ENCODE results near the gene WDR91. TPM values are rescaled to one million over a fixed set of nuclear protein-coding genes. Genes with fewer than 3 reads are reported as not detected.

WDR91 gene
- total and polyA plus RNA-seq, 2 donors (not counting 1 experiment from before 2014, with no cell fraction given), result 6.0 to 27.4 TPM

DNA sequence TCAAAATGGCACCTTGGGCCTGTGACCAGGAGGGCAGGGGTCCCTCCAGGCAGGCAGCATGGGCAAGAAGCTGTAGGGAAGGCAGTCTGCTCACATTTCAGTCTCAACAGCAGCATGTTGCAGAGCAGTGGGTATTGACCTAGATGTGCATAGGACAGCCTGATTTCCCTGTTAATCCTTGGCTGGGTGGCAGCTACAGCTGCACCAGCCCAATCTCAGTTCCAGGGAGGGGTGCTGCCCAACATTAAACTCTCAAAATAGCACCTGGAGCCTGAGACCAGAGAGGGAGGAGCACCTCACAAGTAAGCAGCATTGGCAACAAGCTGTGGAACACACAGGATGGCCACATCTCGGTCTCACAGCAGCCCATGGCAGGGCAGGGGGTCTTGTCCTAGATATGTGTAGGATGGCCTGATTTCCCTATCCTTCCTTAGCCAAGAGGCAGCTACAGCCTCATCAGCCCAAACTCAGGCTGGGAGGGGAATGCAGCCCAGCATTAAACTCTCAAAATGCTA, 53.1 kb downstream of the WDR91 start:
- no peaks in the 10 kb centered on the region for H3K27me3 ChIP-seq (ENCODE audit: control insufficient read depth, insufficient read depth, low read length)
- no peak overlapping the region for H3K4me3 ChIP-seq (replicated peaks in 1 of 4; ENCODE audit: control extremely low read depth in 1 of 4, insufficient read depth in 1 of 4, low read depth in 3 of 4, low read length in 4 of 4)
- TF ChIP-seq EZH2 (IDR thresholded peaks at IDR 0.05; ENCODE audit: low read length, missing control alignments), result no peak
- TF ChIP-seq, protein P1, sequence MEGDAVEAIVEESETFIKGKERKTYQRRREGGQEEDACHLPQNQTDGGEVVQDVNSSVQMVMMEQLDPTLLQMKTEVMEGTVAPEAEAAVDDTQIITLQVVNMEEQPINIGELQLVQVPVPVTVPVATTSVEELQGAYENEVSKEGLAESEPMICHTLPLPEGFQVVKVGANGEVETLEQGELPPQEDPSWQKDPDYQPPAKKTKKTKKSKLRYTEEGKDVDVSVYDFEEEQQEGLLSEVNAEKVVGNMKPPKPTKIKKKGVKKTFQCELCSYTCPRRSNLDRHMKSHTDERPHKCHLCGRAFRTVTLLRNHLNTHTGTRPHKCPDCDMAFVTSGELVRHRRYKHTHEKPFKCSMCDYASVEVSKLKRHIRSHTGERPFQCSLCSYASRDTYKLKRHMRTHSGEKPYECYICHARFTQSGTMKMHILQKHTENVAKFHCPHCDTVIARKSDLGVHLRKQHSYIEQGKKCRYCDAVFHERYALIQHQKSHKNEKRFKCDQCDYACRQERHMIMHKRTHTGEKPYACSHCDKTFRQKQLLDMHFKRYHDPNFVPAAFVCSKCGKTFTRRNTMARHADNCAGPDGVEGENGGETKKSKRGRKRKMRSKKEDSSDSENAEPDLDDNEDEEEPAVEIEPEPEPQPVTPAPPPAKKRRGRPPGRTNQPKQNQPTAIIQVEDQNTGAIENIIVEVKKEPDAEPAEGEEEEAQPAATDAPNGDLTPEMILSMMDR (conservative IDR thresholded peaks at IDR 0.05 in 1 of 2, IDR thresholded peaks at IDR 0.05 in 1 of 2; ENCODE audit: low read depth in 1 of 2, low read length in 2 of 2), result no peak
- H3K27ac ChIP-seq (ENCODE audit: insufficient read depth, low read length), result no peak overlapping the region
- H3K79me2 ChIP-seq (ENCODE audit: control insufficient read depth, insufficient read depth, low read length), result no peaks in the 10 kb centered on the region
- H4K20me1 ChIP-seq (ENCODE audit: control insufficient read depth, extremely low read depth, insufficient read depth, low read length), result no peaks in the 10 kb centered on the region
- no peaks in the 10 kb centered on the region for H3K9me3 ChIP-seq (ENCODE audit: control insufficient read depth, insufficient read depth, low read depth, low read length)
- H3K36me3 ChIP-seq (ENCODE audit: control insufficient read depth, insufficient read depth, low read length), result no peaks in the 10 kb centered on the region
- DNase-seq (ENCODE audit: low read depth in 2 of 2), result no peak
- peaks cover 15% of the 10 kb centered on the region for H3K4me1 ChIP-seq (ENCODE audit: control insufficient read depth, extremely low read depth, insufficient read depth, low read length)
- H2AFZ ChIP-seq (ENCODE audit: low read length), result no peak overlapping the region
- H3K4me2 ChIP-seq (ENCODE audit: extremely low read depth, insufficient read depth, low read length), result no peak overlapping the region
- no peak overlapping the region for H3K9ac ChIP-seq (ENCODE audit: insufficient read depth, low read length)

DNA sequence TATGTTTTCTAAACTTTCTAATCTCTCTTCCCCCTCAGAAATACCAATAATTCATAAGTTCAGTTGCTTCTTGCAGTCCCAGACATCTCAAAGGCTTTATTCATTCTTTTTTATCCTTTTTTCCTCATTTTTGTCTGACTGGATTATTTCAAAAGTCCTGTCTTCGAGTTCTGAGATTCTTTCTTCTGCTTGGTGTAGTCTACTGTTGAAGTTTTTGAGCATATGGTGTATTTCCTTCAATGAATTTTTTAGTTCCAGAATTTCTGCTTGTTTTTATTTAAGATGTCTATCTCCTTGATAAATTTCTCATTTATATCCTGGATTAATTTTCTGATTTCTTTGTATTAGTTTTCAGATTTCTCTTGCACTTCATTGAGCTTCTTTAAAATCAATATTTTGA, 55.0 kb downstream of the WDR91 start:
- no peak overlapping the region for H3K4me3 ChIP-seq (replicated peaks in 1 of 4; ENCODE audit: control extremely low read depth in 1 of 4, insufficient read depth in 1 of 4, low read depth in 3 of 4, low read length in 4 of 4)
- no peak overlapping the region for H2AFZ ChIP-seq (ENCODE audit: low read length)
- no peak overlapping the region for H3K27ac ChIP-seq (ENCODE audit: insufficient read depth, low read length)
- no peaks in the 10 kb centered on the region for H3K36me3 ChIP-seq (ENCODE audit: control insufficient read depth, insufficient read depth, low read length)
- peaks cover 15% of the 10 kb centered on the region for H3K4me1 ChIP-seq (ENCODE audit: control insufficient read depth, extremely low read depth, insufficient read depth, low read length)
- H3K4me2 ChIP-seq (ENCODE audit: extremely low read depth, insufficient read depth, low read length), result no peak overlapping the region
- no peaks in the 10 kb centered on the region for H3K9me3 ChIP-seq (ENCODE audit: control insufficient read depth, insufficient read depth, low read depth, low read length)
- no peak overlapping the region for H3K9ac ChIP-seq (ENCODE audit: insufficient read depth, low read length)
- no peak for DNase-seq (ENCODE audit: low read depth in 2 of 2)
- no peaks in the 10 kb centered on the region for H3K79me2 ChIP-seq (ENCODE audit: control insufficient read depth, insufficient read depth, low read length)
- TF ChIP-seq, protein P1 (conservative IDR thresholded peaks at IDR 0.05 in 1 of 2, IDR thresholded peaks at IDR 0.05 in 1 of 2; ENCODE audit: low read depth in 1 of 2, low read length in 2 of 2), result no peak
- TF ChIP-seq EZH2 (IDR thresholded peaks at IDR 0.05; ENCODE audit: low read length, missing control alignments), result no peak
- H4K20me1 ChIP-seq (ENCODE audit: control insufficient read depth, extremely low read depth, insufficient read depth, low read length), result no peaks in the 10 kb centered on the region
- no peaks in the 10 kb centered on the region for H3K27me3 ChIP-seq (ENCODE audit: control insufficient read depth, insufficient read depth, low read length)

DNA sequence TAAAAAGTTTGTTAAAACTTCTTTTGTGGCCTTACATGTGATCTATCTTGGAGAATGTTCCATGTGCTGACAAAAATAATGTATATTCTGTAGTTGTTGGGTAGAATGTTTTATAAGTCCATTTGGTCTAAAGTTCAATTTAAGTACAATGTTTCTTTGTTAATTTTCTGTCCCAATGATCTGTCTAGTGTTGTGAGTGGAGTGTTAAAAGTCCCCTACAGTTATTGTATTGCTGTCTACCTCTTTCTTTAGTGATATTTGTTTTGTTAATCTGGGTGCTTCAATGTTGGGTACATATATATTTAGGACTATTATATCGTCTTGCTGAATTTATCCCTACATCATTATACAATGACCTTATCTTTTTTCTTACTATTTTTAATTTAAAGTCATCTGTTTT, 56.6 kb downstream of the WDR91 start:
- Histone ChIP-seq H2AFZ (ENCODE audit: low read length) (no peak overlapping the region), H4K20me1 (ENCODE audit: control insufficient read depth, extremely low read depth, insufficient read depth, low read length) (no peaks in the 10 kb centered on the region), H3K4me2 (ENCODE audit: extremely low read depth, insufficient read depth, low read length) (no peak overlapping the region), H3K9ac (ENCODE audit: insufficient read depth, low read length) (no peak overlapping the region), H3K4me3 (replicated peaks in 1 of 4; ENCODE audit: control extremely low read depth in 1 of 4, insufficient read depth in 1 of 4, low read depth in 3 of 4, low read length in 4 of 4) (no peak overlapping the region), H3K4me1 (ENCODE audit: control insufficient read depth, extremely low read depth, insufficient read depth, low read length) (peaks cover 6% of the 10 kb centered on the region), H3K36me3 (ENCODE audit: control insufficient read depth, insufficient read depth, low read length) (no peaks in the 10 kb centered on the region), H3K27me3 (ENCODE audit: control insufficient read depth, insufficient read depth, low read length) (no peaks in the 10 kb centered on the region), H3K27ac (ENCODE audit: insufficient read depth, low read length) (no peak overlapping the region), H3K9me3 (ENCODE audit: control insufficient read depth, insufficient read depth, low read depth, low read length) (no peaks in the 10 kb centered on the region), H3K79me2 (ENCODE audit: control insufficient read depth, insufficient read depth, low read length) (no peaks in the 10 kb centered on the region)
- no peak for TF ChIP-seq EZH2 (IDR thresholded peaks at IDR 0.05; ENCODE audit: low read length, missing control alignments)
- TF ChIP-seq, protein P1 (conservative IDR thresholded peaks at IDR 0.05 in 1 of 2, IDR thresholded peaks at IDR 0.05 in 1 of 2; ENCODE audit: low read depth in 1 of 2, low read length in 2 of 2), result no peak
- no peak for DNase-seq (ENCODE audit: low read depth in 2 of 2)
